ENCODE results near the gene CACNA1C.

The CACNA1C gene

GRCh38 chr12:2652011-2652400 is 599.2 kb downstream of the CACNA1C start:
- Histone ChIP-seq H3K9me3 (ENCODE audit: insufficient read depth, low read length, severe bottlenecking) (no peaks in the 10 kb centered on the region), H3K4me1 (ENCODE audit: insufficient read depth, low read length) (no peaks in the 10 kb centered on the region), H3K4me2 (ENCODE audit: insufficient read depth, low read length) (no peak overlapping the region), H3K36me3 (ENCODE audit: insufficient read depth, low read length) (no peaks in the 10 kb centered on the region), H3K9ac (ENCODE audit: low read depth, low read length) (no peak overlapping the region), H3K4me3 (ENCODE audit: low read depth in 1 of 2, low read length in 2 of 2) (no peak overlapping the region), H2AFZ (ENCODE audit: low read depth, low read length) (no peak overlapping the region), H3K27me3 (ENCODE audit: insufficient read depth, low read length, poor library complexity) (peaks cover 2% of the 10 kb centered on the region), H3K79me2 (ENCODE audit: insufficient read depth, low read length) (no peaks in the 10 kb centered on the region), H4K20me1 (ENCODE audit: insufficient read depth, low read length) (no peaks in the 10 kb centered on the region), H3K27ac (ENCODE audit: low read length) (no peak overlapping the region)
- TF ChIP-seq EZH2 (IDR thresholded peaks at IDR 0.05; ENCODE audit: borderline replicate concordance, low read depth, low read length, severe bottlenecking) (no peak), CTCF (IDR thresholded peaks at IDR 0.05; ENCODE audit: borderline replicate concordance, extremely low read depth, low read length, poor library complexity, severe bottlenecking) (no peak)
- DNase-seq (no peak), ATAC-seq (ENCODE audit: insufficient read depth, low read depth) (no peak)

DNA sequence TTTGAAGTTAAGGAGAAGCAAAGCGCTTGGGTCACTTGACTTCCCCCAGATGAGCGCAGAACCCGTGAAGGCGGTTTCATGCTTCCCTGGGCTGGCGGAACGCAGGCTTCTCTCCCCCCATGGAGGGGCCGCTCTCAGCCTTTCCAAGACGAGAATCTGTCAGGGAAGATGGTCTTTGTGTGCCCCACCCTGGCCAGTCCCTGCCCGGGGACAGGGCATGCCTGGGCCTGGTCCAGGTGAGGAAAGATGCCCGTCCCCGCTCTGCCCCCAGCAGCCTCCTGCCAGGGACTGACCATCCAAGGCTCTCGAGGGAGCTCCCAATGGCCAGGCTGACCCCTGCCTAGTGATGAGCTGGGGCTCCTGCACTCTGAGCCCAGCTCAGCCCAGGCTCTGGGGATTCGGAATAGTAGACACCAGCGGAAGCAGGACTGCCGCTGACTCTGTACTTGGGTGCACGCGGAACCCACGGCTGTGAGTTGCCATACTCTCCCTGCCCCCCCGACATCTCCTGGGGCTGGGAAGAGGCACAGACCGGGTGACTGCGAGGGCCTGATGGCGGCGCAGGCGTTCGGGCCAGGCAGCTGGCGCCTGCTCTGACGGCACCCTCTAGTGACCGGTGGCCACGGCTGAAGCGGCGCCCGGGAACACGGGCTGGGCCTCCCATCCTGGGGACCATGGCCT is 599.8 kb downstream of the CACNA1C start:
- no peak for ATAC-seq (ENCODE audit: insufficient read depth, low read depth)
- Histone ChIP-seq H3K4me2 (ENCODE audit: insufficient read depth, low read length) (no peak overlapping the region), H2AFZ (ENCODE audit: low read depth, low read length) (no peak overlapping the region)

DNA sequence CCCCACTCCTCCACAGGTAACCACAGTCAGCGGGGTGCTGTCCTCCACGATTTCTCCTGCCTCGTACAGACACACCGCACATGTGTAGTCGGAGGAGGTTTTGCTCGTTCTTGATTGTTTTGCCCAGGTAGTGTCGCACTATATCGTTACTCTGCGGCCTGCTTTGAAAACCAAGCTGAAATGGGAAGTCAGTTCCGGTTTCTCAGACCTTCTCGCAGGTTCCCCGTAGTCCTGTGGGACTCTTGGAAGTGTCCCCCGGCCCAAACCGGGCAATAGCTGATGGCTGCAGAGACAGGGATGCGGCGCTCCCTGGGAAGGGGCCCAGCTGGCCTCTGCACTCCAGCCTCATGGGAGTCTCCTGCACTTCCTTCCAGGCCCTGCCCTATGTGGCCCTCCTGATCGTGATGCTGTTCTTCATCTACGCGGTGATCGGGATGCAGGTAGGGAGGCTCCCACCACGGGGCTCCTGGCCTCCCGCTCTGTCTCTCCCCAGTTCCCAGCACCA is 600.7 kb downstream of the CACNA1C start:
- Histone ChIP-seq H3K4me2 (ENCODE audit: insufficient read depth, low read length) (no peak overlapping the region), H3K27me3 (ENCODE audit: insufficient read depth, low read length, poor library complexity) (peaks cover 2% of the 10 kb centered on the region), H3K9me3 (ENCODE audit: insufficient read depth, low read length, severe bottlenecking) (no peaks in the 10 kb centered on the region), H3K4me1 (ENCODE audit: insufficient read depth, low read length) (no peaks in the 10 kb centered on the region), H3K4me3 (ENCODE audit: low read depth in 1 of 2, low read length in 2 of 2) (no peak overlapping the region), H3K27ac (ENCODE audit: low read length) (no peak overlapping the region), H3K9ac (ENCODE audit: low read depth, low read length) (no peak overlapping the region), H2AFZ (ENCODE audit: low read depth, low read length) (no peak overlapping the region), H3K79me2 (ENCODE audit: insufficient read depth, low read length) (no peaks in the 10 kb centered on the region), H4K20me1 (ENCODE audit: insufficient read depth, low read length) (no peaks in the 10 kb centered on the region), H3K36me3 (ENCODE audit: insufficient read depth, low read length) (no peaks in the 10 kb centered on the region)
- no peak for TF ChIP-seq CTCF (IDR thresholded peaks at IDR 0.05; ENCODE audit: borderline replicate concordance, extremely low read depth, low read length, poor library complexity, severe bottlenecking)
- TF ChIP-seq EZH2 (IDR thresholded peaks at IDR 0.05; ENCODE audit: borderline replicate concordance, low read depth, low read length, severe bottlenecking): no peak
- DNase-seq (no peak), ATAC-seq (ENCODE audit: insufficient read depth, low read depth) (no peak)

More for the DNA sequence above, 599.8 kb downstream of the CACNA1C start:
- peaks cover 2% of the 10 kb centered on the region for H3K27me3 ChIP-seq (ENCODE audit: insufficient read depth, low read length, poor library complexity)
- no peaks in the 10 kb centered on the region for H3K79me2 ChIP-seq (ENCODE audit: insufficient read depth, low read length)
- no peak overlapping the region for H3K27ac ChIP-seq (ENCODE audit: low read length)
- no peak for DNase-seq
- TF ChIP-seq EZH2 (IDR thresholded peaks at IDR 0.05; ENCODE audit: borderline replicate concordance, low read depth, low read length, severe bottlenecking) (no peak), CTCF (IDR thresholded peaks at IDR 0.05; ENCODE audit: borderline replicate concordance, extremely low read depth, low read length, poor library complexity, severe bottlenecking) (no peak)
- H3K4me3 ChIP-seq (ENCODE audit: low read depth in 1 of 2, low read length in 2 of 2): no peak overlapping the region
- no peaks in the 10 kb centered on the region for H4K20me1 ChIP-seq (ENCODE audit: insufficient read depth, low read length)
- no peaks in the 10 kb centered on the region for H3K36me3 ChIP-seq (ENCODE audit: insufficient read depth, low read length)
- no peaks in the 10 kb centered on the region for H3K9me3 ChIP-seq (ENCODE audit: insufficient read depth, low read length, severe bottlenecking)
- no peaks in the 10 kb centered on the region for H3K4me1 ChIP-seq (ENCODE audit: insufficient read depth, low read length)
- no peak overlapping the region for H3K9ac ChIP-seq (ENCODE audit: low read depth, low read length)

Data from DND-41 (cell line).